GM12891 (cell line): Measurements from ENCODE around the gene DSCAM.

Source experiments
- DNase-seq: peaks from one replicate; pipeline ENCODE4 v3.0.0; 2011; ENCODE audit warnings: low spot score; ENCODE audit not compliant: insufficient read length
- FAIRE-seq: peaks from 2 replicates; lab custom pipeline; 2011; peaks lifted over from hg19 to GRCh38; lab: Jason Lieb, UNC
- PAX5 ChIP-seq: IDR thresholded peaks from 2 replicates; pipeline ENCODE4 v1.6.1; 2011; ENCODE audit warnings: low read length, moderate library complexity, mild to moderate bottlenecking; ENCODE audit not compliant: insufficient read depth, severe bottlenecking
- POLR2A ChIP-seq: IDR thresholded peaks from 2 replicates; pipeline ENCODE4 v1.6.1; 2011; ENCODE audit warnings: low read depth, low read length, control low read depth
- POLR2AphosphoS5 ChIP-seq: IDR thresholded peaks from 2 replicates; pipeline ENCODE4 v1.6.1; 2011; ENCODE audit warnings: low read depth, low read length, control low read depth
- POU2F2 ChIP-seq: IDR thresholded peaks from 2 replicates; pipeline ENCODE4 v1.6.1; 2011; ENCODE audit warnings: low read depth, mild to moderate bottlenecking, control low read depth, low read length, moderate library complexity
- SPI1 ChIP-seq: IDR thresholded peaks from 2 replicates; pipeline ENCODE4 v1.6.1; 2011; ENCODE audit warnings: low read depth, low read length, control low read depth
- TAF1 ChIP-seq: IDR thresholded peaks from 2 replicates; pipeline ENCODE4 v1.6.1; 2011; ENCODE audit warnings: low read depth, low read length, control low read depth

The DSCAM gene

DNA sequence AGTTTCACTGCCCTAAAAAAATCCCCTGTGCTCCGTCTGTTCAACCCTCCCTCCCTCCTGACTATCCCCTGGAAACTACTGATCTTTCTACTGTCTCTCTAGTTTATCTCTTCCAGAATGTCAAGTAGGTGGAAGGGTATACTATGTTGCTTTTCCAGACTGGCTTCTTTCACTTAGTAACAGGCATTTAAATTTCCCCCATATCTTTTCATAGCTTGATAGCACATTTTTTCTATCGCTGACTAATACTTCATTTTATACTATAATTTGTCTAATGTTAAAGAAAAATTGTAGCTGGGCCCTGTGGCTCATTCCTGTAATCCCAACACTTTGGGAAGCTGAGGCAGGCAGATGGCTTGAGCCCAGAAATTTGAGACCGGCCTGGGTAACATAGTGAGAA, 142.8 kb downstream of the DSCAM start:
- TF ChIP-seq PAX5 (no peak), POLR2A (no peak), POU2F2 (no peak)
- FAIRE-seq (no peak), DNase-seq (no peak)

DNA sequence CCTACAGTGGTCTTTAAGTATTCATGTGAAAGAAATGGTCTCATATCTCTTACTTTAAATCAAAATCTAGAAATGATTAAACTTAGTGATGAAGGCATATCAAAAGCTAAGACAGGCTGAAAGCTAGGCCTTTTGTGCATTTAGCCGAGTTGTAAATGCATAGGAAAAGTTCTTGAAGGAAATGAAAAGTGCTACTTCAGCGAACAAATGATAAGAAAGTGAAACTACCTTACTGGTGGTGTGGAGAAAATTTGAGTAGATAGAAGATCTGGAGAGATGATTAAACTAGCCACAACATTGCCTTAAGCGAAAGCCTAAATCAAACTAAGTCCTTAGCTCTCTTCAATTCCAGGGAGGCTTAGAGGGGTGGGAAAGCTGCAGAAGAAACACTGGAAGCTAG, 147.6 kb downstream of the DSCAM start:
- no peak for DNase-seq
- FAIRE-seq = no peak

DNA sequence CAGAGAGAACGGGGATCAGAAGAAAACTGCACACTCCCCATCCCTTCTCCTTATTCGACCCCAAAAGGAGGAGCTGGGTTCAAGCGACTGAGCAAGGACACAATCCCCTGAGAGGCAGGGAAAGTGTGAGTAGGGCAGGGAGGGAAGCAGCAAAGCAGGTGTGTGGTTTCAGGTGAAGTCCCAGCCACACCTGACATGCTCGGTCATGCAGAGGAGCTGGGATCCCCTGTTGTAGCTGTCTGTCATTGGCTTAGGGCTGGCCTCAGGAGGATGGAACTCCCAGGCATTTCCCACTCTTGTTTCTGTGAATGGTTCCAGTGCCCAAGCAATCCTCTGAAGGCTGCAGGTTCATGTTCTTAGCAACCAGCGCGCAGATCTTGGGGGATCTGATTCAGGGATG, 150.7 kb downstream of the DSCAM start:
- no peak for FAIRE-seq
- TF ChIP-seq TAF1 (no peak), POU2F2 (no peak), PAX5 (no peak), SPI1 (no peak), POLR2A (no peak), POLR2AphosphoS5 (no peak)
- no peak for DNase-seq

More for the DNA sequence above, 147.6 kb downstream of the DSCAM start:
- no peak for TF ChIP-seq PAX5
- TF ChIP-seq POLR2A = no peak
- no peak for TF ChIP-seq TAF1
- no peak for TF ChIP-seq POLR2AphosphoS5
- TF ChIP-seq POU2F2 = no peak
- TF ChIP-seq SPI1 = no peak

DNA sequence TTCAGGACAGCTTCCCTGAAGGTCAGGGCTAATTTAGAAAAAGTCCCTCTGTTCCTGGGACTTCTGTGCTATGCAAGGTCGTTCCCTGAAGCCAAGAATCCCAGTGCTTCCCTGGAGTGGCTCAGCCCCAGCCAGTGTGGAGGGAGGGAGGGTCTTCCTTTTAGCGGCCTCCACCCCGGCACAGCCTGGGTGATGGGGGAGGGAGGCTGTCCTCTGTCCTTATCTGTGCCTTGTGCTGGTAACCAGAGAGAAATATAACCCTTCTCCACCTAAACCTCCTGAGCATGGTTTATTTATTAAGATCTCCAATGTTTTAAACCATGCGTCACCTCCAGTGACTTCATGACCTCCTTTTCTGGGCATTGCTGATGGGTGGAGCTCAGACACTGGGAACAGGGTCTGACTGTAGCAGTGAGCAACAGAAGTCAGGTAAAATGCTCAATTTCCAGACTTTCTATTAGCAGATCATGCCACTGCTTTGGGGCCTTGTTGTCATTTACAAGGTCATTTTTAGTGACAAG, 157.1 kb downstream of the DSCAM start:
- no peak for DNase-seq
- no peak for FAIRE-seq
- TF ChIP-seq POLR2A = no peak
- no peak for TF ChIP-seq TAF1
- TF ChIP-seq POLR2AphosphoS5 = no peak
- TF ChIP-seq PAX5 = no peak
- TF ChIP-seq POU2F2 = no peak
- TF ChIP-seq SPI1 = no peak

DNA sequence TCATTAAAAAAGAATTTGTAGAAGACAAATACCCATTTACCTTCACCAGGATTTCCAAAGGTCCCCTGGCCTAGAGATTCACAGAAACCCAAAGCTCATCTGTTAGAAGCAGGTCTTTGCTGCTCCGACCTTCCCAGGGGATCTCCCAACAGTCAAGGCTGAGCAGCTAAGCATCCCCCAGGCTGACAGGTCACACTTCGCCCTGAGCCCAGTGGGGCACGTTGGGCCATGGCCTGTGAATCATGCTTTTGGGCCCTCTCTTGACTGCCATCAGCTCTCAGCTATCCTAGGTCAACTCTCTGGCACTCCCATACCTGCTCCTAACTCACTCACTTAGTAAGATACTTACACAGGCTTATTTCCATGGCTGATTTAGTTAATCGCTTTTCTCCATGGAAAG, 157.7 kb downstream of the DSCAM start:
- TF ChIP-seq SPI1 = no peak
- no peak for TF ChIP-seq PAX5
- no peak for TF ChIP-seq POU2F2
- no peak for TF ChIP-seq TAF1
- no peak for TF ChIP-seq POLR2AphosphoS5
- DNase-seq (no peak), FAIRE-seq (no peak)

DNA sequence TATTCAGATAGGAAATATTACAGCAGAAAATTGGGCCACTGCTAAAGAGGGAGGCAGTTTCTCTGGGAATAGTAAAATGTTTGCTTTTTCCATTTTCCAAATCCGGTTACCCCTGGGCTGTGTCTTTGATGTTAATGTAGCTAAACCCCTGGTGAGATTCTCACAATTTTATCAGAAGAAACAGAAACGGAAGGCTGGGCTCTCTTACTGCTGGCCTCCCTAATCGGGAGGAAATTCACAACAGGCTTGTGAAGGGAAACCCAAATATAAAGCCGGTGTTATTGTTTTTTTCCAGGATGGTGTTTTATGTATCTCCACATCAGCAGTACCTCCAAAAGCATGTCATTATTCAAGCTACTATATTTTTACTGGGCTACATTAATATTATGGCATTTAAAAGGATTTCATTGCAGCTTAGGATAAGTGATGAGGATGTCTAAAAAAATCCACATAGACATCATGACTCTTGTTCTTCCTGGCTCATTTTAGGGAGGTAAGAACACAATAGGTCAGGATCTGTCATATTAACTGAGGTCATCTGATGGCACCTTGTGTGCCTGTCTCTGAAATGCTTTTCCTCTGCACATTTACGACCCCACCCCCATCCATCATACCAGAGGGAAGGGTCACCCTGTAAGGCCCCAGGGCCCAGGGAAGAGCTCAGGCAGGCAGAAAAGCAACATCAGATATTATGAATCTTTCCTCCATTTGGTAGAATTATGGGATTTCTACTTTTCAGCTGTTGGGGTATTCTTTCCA, 158.7 kb downstream of the DSCAM start:
- no peak for FAIRE-seq
- TF ChIP-seq SPI1 (no peak), POLR2A (no peak), POU2F2 (no peak), PAX5 (no peak), POLR2AphosphoS5 (no peak), TAF1 (no peak)

DNA sequence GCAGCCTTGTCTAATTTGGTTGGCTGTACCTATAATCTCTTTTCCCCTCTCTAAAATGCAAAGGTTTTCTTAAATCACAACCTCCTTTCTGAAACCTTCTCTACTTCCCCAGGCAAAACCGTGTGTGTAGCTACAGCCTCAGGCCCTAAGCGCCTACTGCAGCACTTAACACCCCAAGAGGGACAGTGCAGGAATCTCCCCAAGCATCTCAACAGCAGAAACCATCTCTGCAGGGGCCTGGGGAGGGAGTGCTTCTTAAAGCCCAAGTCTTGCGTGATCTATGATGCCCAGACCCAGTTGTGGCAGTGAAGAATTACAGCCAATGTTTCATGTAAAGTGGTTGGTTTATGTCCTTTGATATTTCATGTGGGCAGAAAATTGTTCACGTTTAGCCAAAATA, 159.3 kb downstream of the DSCAM start:
- no peak for DNase-seq
- no peak for FAIRE-seq
- no peak for TF ChIP-seq TAF1
- no peak for TF ChIP-seq SPI1
- no peak for TF ChIP-seq POLR2A

More for the DNA sequence above, 158.7 kb downstream of the DSCAM start:
- no peak for DNase-seq

DNA sequence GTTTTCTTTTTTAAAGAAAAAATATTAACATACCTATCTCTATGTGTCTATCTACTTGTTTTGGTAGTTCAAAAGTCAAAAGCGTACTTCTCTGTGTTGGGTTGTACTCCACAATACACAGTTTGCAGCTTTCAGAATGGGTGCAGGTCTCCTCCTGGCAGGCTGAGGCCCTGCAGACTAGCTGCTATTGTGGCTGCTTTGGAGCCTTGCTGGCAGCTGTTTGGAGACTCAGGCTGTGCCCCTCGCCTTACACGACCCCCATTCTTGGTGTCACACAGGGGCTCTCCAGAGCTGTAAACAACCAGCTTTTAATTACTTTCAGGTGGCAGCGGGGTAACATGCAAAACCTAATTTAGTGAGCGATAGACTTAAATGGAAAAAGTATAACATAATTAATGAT, 160.4 kb downstream of the DSCAM start:
- TF ChIP-seq POU2F2 (no peak), POLR2AphosphoS5 (no peak), TAF1 (no peak), SPI1 (no peak), PAX5 (no peak), POLR2A (no peak)
- FAIRE-seq (no peak), DNase-seq (no peak)

DNA sequence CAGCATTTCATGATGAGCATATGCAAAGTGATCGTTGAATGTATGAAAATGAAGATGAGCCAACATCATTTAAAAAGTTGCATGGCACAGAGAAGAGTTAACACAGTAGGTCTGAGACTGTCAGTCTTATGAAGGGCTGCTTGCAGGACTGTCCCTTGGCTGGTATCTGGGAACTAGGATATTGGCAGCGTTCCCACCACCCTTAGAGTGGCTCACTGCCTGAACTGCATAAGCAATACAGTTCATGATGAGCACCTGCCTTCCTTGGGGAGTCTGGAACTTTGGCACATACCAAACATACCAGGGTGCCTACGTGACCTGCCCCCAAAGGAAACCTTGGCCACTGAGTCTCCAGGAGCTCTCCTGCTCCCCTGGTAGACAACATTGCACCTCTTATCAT, 161.8 kb downstream of the DSCAM start:
- TF ChIP-seq POLR2AphosphoS5 (no peak), PAX5 (no peak), POLR2A (no peak), POU2F2 (no peak), SPI1 (no peak), TAF1 (no peak)
- FAIRE-seq (no peak), DNase-seq (no peak)

DNA sequence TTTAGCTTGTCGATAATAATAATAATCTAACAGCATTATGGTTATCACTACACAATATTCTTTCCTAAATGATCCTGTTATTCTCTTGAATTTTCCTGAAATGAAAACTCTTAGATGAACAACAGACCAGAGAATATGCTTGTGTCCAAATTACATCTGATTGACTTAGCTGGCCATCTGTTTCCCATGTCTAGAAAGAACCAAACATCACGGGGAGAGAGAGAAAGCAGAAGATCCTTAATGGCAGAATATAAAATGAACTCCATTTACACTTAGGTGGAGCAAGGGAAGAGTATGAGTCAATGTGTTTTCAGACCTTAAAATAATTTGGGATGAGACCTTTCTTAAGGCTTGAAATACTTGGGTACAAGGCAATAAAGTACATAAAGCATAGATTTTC, 162.2 kb downstream of the DSCAM start:
- TF ChIP-seq POLR2AphosphoS5 = no peak
- TF ChIP-seq SPI1 = no peak
- TF ChIP-seq POLR2A = no peak
- no peak for TF ChIP-seq TAF1
- TF ChIP-seq PAX5 = no peak
- no peak for TF ChIP-seq POU2F2
- no peak for FAIRE-seq

DNA sequence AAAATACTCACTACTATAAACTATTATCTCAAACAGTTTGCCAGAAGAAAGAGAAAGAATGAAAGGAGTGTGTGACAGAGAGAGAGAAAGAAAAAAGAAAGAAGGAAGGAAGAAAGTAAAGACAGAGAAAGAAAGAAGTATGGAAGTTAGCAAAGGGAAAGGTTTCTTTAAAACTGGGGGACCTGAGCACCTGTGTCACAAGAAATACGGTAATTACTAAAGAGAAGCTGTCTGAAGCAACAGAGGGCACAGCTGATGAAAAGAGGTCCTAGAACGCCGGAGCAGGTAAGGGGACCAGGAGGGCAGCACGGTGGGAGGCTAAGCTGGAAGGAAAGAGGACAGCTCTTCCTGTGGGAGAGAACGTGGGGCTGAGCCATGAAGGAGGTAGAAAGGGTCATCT, 163.6 kb downstream of the DSCAM start:
- no peak for FAIRE-seq
- no peak for DNase-seq
- TF ChIP-seq POLR2A = no peak
- no peak for TF ChIP-seq POLR2AphosphoS5
- no peak for TF ChIP-seq POU2F2
- no peak for TF ChIP-seq TAF1
- TF ChIP-seq PAX5 = no peak
- no peak for TF ChIP-seq SPI1

More for the DNA sequence above, 162.2 kb downstream of the DSCAM start:
- no peak for DNase-seq
